NOMO-1 treated with DMSO at 0.1 percent for 48 hours (cell line): ENCODE measurements around the gene ABCB9.

ENCODE experiments used
- DNase-seq: peaks from one replicate; lab custom pipeline; 2025; ENCODE audit not compliant: unreplicated experiment; lab: John Stamatoyannopoulos, UW

The ABCB9 gene

GRCh38 chr12:122995503-122996187, 29.4 kb upstream of the ABCB9 start:
- no peak for DNase-seq

DNA sequence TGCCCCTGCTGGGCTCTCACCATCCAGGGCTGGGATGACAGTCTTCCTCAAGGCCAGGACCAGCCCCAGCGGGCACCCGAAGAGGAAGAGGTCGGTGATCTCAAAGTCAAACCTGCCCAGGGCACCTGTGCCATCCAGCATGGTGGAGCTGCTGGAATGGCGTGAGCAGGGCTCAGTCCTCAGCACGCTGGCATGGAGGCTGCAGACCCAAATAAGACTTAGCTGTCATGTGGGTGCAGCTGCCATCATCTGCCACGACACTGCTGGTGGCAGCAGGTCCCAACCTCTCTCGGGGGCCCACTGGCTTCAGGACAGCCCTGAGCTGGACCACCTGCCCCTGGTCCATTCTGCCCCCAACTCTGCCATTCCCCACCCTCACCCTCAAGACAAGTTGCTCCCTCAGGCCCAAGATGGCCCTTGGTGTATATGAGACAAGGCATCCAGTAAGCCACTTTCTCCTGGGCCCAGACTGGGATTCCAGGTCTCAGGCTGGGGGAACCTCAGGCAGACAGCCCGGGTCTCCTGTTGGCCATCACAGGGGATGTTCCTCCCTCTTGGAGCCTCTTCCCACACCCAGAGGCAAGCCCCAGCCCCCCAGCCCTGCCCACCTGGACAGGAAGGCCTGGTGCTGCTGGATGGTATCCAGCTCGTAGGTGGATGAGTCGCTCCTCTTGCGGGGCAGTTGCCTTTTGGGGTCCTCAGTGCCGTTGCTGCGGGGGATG, 28.7 kb upstream of the ABCB9 start:
- DNase-seq = no peak

- DNase-seq = no peak
Observed at GRCh38 chr12:122994140-122994675, 27.9 kb upstream of the ABCB9 start.

- DNase-seq = no peak
Observed at GRCh38 chr12:122992386-122992785, 26.1 kb upstream of the ABCB9 start.

DNA sequence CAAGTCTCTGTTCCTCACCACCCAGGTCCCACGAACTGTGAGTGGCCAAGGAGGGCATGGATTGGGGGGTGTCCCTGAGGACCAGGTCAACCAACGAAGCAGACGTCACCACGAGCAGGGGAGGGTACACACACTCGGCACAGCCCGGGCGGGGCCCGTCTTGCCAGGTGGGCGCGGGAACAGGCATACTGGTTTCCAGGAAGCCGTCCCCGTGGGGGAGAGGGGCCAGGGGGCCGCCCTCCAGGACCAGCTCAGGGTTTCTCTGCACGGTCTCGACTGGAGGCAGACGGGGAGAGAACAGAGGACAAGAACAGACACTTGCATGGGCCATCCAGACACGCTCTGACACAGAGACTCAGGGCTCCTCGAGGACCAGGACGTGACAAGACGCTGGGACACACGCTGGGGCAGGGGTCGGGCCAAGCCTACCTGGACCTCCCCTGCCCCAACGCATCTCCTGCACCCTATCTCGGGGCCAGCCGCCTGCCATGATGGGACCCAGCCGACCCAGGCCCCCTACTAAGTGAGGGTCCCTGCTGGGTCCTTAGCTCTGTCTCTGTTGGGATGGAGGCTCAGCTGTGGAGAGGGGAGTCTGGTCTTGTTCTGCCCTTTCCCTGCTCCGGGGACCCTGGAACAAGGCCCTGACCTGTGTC, 25.5 kb upstream of the ABCB9 start:
- no peak for DNase-seq

- DNase-seq = no peak
Observed at GRCh38 chr12:122990961-122991622, 24.8 kb upstream of the ABCB9 start.

DNA sequence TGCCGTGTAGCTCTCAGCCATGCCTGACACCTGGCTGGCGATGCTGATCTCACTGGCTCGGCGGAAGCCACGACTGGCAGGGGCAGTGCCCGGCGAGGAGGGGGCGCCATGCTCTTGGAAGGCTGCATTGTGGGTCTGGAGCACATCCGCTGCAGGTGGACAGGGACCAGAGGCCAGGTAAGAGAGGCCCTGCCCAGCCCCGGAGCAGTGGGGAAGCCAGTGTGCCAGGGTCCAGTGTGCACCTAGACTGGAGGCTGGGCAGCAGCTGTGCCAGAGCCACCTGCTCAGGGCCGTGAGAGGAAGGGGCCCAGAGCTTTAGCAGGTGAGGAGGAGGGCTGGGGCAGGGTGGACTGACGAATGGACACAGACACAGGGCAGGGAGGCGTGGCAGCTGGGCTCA, 24.3 kb upstream of the ABCB9 start:
- no peak for DNase-seq

DNA sequence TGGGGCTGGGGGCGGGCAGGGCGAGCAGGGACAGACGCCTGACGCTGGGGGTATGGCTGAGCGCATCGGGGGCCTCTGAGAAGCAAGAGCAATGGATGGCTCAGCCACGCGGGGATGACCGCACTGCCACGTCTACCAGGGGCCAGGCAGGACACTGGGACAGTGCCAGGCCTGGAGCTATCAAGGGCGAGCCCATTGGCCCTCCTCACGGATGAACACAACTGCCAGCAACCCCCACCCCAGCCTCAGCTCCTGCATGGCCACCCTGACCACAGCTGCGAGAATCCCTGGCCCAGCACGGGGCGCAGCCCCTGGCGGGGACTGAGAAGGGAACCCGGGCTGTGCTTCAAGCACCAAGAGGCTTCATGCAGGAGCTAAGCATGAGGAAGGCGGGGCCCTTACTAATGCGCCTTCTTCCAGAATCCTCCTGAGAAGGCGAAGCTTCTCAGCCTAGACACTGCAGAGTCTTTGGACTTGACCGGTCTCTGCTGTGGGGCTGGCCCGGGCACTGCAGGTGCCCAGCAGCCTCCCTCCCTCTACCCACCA, 23.7 kb upstream of the ABCB9 start:
- no peak for DNase-seq

GRCh38 chr12:122989225-122989839, 23.1 kb upstream of the ABCB9 start:
- no peak for DNase-seq

GRCh38 chr12:122988612-122989212, 22.4 kb upstream of the ABCB9 start:
- no peak for DNase-seq

DNA sequence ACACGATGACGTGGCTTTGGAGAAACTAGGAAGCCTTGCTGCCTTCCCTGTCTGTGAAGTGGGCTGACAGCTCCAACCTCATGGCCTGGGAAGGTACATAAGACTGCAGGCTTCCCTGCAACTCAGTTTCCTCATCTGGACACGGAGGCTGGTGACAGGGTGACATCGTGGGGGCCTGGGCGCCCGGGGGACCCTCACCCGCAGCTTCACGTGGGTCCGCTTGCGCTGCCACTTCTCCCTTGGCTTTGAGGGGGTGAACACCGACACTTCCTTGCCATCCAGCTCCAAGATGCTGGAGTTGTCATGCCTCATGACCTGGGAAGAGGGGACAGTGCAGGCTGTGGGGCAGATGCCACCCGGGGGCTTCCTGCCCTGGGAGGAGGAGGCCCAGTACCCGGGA, 21.8 kb upstream of the ABCB9 start:
- DNase-seq = no peak

- no peak for DNase-seq
Observed at GRCh38 chr12:122987086-122987951, 21.1 kb upstream of the ABCB9 start.

DNA sequence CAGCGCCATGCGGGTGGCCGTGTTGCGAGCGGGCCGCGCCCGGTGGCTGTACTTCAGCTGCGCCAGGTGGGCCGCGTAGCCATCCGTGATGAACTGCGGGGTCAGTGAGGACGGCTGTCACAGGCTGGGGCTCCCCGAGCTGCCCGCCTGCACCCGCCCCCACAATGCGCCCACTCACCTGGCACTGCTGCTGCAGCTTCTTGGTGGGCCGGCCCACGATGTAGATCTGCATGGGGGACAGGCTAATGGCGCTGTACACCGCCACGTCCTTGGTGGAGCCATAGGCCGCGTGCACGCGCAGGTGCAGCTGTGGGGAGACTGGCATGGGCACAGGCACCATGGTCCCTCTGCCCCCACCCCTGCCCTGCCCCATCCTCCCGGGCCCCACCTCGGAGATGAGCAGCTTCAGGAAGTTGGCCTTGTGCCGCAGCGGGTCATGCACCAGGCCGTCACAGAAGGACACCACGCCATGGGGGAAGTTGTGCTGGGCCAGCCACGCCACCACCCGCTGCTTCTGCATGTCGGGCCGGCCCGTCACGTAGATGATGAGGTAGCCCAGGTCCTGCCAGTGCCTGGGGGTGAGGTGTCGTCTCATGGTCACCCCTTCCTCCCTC, 20.1 kb upstream of the ABCB9 start:
- no peak for DNase-seq

DNA sequence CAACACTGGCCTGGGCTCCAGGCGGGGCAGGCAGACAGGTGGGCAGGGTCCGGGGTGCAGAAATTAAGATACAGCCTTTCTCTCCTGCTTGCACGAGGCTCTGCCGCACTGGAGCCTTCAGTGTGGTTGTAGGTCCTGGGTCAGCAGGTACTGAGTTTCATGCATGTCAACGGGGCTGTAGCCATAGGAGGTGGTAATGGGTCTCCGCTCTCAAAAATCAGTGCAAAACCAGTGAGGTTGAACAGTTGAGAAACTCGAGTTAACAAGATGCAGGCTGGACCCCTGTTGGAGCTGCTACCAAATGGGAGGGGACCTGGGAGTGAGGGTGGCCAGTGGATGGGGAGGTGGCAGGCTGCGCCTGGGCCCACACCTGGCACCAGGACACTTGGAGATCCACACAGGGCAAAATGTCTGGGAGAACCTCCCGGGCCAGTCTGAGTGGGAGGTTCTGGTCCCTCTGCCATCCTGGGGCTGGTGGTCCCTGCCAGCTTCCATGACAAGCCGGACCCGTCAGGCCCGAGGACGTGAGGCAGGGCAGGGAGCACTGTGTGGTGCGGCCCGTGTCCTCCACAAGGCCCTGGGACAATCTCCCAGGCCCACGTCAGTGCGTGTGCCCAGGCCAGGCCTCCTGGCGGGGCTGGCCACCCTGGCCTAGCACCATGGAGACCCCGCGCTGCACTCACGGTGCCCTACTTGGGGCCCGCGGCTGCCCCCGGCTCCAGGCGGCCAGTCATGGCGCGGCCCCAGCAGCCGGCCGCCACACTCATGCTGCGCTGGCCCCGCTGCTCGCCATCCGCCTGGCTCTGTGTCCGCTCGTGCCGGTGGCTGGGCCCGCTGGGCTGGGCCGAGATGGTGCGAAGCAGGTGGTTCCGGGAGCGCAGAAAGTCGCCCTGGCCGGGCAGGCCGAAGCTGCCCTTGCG, 19.3 kb upstream of the ABCB9 start:
- DNase-seq = no peak

GRCh38 chr12:122984612-122985337, 18.5 kb upstream of the ABCB9 start:
- DNase-seq = no peak

GRCh38 chr12:122983789-122984515, 17.7 kb upstream of the ABCB9 start:
- DNase-seq = peak; percentile 14
